HG03045 (cell line): ENCODE results near the gene FER1L5.

ENCODE experiments used
- ATAC-seq: cut with Tn5 transposase; IDR thresholded peaks from one replicate; pipeline ENCODE4 v1.9.1; 2021; ENCODE audit warnings: mild to moderate bottlenecking, moderate library complexity; ENCODE audit not compliant: unreplicated experiment

FER1L5 gene

DNA sequence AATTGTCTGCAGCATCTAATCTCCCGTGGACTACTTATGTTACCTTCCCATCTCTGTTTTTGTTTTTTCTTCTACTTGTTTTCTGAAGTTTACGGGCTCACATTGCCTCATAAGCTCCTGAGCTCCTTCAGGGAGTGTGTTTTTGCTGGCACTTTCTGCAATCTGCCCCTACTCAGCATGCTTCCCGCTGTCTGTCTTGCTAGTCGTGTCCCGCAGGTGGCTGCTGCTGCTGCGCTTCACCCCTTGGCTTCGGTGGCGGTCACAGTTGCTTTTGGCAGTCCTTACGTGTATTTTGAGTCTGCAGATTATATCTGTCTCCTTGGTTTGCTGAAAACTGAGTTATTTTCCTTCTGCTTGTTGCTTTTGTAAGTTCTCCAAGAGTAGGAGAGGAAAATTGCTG lies 37.3 kb downstream of the FER1L5 start:
- ATAC-seq, result no peak

DNA sequence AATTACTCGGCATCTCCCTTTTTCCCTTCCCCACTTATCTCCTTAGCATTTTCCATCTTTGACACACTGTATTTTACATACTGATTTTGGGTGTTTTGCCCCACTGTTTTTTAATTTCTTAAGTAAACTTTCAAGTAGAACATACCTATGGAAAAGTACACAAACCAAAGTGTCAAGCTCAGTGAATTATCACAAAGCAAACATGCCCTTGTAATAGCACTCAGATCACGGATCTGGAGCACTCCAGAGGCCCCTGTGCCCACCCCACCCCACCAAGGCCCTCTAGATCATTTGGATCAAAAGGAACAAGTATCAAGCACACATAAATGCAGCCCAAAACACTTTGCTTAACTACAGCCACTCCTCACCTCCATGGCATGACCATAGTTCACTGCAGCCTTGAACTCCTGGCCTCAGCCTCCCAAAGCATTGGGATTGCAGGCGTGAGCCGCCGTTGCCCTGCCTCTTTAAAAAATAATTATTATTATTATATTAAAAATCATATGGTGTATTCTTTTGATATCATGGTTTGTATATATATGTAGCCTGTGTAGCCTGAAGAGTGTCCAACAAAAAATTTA lies 38.1 kb downstream of the FER1L5 start:
- ATAC-seq, result no peak

DNA sequence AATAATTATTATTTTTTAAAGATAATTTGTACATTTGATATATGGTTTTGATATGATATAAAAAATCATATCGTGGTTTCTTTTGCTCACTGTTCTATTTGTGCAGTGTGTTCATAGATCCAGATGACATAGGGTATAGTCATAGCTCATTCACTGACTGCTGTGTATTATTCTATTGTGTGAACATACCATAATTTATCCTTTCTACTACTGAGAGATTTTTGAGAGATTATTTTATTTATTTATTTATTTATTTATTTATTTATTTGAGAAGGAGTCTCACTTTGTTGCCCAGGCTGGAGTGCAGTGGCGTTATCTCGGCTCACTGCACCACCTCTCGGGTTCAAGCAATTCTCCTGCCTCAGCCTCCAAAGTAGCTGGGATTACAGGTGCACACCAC lies 39.0 kb downstream of the FER1L5 start:
- no peak for ATAC-seq

DNA sequence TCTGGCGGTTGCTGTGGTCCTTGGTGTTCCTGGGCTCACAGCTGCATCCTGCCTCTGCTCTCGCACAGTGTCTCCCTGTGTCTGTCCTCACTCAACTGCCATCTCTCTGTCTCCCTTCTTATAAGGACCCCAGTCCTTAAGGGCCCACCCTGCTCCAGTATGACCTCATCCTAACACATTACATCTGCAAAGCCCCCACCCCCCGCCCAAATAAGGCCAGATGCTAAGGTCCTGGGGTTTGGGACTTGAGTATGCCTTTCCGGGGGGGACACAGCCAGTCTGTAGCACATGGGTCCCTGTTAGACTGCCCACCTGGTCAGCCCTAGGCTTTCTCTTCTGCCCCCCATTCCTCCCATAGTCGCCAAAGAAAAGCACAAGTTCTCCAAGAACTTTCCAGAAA lies 40.7 kb downstream of the FER1L5 start:
- ATAC-seq, result no peak

DNA sequence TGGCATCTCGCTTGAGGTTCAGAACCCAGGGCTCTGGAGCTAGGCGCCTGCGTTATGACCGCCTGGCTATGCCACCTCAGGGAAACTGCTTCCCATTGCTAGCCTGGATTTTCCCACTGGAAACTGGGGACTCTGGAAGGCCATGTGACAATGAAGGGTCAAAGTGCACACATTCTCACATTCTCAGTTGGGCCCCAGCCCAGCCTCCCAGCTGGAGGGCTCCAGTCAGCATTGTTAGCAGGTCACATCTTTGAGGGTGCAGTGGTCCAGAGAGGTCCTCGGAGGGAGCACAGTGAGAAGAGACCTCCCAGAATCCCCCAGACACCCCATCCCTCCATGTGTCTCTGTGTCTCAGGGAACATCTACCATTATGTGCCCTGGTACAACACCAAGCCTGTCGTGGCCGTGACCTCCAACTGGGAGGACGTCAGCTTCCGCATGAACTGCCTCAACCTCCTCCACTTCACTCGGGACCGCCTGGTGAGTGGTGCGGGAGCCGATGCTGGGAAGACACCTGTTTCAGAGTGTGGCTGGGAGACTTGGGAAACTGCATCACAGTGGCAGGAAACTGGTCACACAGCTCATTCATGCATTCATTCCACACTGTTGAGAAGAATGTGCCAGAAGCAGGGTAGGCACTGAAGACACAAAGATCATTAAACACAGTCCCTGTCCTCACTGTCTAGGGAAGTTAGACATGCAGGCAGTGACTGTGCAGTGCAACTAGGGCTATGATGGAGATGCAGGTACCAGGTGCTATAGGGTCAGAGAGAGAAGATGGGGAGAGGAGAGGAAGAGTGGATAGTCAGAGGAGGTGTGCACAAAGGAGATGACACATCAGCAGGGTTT lies 41.6 kb downstream of the FER1L5 start:
- no peak for ATAC-seq

- ATAC-seq, result no peak
Measured at GRCh38 chr2:96684883-96685576, 42.5 kb downstream of the FER1L5 start.

GRCh38 chr2:96685577-96686459 lies 43.3 kb downstream of the FER1L5 start:
- no peak for ATAC-seq

DNA sequence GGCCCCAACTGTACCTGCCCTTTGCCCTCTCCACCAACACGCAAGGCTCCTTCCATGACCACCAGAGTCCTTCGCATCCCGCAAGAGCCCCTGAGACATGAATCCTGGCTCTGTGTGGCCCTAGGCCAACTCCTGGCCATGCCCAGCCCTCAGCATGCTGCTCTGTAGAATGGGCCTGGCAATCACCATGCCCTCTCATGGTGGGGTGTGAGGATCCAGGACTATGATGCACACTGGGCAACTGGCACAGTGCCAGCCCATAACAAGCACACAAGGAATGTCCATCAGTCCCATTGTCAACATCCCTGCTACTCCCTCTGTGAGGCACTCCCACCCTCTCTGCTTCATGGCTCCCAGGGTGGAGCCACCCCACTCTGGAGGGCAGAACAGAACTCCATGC lies 44.7 kb downstream of the FER1L5 start:
- ATAC-seq, result no peak

DNA sequence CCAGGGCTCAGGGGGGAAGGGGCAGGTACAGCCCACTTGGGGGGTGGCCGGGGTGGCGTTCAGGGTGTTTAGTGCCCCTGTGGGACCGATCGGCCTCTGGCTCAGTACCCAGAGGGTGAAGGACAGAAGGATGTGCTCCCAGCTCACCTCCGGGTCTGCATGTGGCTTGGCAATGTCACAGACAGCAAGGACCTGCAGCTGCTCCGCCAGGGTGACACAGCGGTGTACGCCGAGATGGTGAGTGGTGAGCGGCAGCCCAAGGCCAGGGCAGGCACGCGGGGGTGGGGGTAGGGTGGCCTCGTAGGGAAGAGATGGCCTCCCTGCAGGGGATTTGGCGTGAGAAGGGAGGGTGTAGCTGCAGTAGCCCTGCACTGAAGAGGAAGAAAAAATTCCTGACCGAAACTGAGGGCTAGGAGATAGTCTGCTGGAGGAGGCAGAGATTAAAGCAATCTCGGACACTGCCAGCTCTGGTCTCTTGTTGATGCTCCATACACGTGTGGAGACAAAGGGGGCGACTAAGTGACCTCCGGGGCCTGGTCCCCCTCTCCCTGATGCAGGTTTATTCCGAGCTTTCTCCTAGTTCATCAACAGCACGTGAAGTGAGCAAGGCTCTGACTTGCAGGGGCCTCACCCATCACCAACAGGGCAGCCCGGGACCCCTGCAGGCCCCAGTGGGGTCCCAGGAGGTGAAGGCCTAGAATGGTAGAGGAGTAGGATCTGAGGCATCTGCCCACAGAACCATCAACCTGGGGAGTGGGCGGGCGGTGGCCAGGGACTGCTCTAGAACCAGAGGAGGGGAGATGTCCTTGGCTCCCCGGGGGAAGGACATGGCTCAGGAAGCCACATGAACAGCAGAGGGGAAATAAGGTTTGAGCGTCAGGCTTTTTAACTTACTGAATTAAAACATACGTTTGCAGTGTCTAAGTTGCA lies 45.4 kb downstream of the FER1L5 start:
- ATAC-seq, result no peak

DNA sequence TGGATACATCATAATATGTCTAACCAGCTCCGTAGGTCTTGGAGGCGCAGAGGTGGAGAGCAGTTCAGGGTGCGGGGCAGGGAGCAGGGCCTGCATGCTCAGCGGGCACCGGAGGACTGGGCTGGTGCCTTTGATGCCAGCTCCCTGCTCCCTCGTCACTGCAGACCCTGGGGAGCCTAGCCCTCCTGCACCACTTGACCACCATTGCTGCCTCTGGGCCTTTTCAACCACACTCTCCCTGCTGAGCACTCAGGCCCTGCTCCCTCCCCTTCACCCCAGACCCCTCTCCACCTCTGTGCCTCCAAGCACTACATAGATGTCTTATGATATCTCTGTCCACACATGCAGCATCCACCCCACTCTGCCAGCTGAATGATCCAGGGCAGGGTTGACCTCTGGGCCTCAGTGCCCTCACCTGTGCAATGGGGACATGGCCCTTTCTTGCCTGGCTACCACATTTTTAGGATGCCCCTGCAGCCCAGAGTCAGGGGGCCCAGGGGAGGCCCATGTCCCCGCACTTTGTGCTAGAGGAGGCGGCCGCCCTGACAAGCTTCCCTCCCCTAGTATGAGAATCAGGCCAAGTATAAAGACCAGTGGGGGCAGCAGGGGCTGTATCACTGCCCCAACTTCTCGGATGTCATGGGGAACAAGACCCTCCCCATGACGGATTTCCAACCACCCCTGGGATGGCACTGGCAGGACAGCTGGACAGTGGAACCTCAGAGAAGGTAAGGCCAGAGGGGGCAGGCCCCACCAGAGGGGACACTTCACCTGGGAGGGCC lies 46.3 kb downstream of the FER1L5 start:
- no peak for ATAC-seq

DNA sequence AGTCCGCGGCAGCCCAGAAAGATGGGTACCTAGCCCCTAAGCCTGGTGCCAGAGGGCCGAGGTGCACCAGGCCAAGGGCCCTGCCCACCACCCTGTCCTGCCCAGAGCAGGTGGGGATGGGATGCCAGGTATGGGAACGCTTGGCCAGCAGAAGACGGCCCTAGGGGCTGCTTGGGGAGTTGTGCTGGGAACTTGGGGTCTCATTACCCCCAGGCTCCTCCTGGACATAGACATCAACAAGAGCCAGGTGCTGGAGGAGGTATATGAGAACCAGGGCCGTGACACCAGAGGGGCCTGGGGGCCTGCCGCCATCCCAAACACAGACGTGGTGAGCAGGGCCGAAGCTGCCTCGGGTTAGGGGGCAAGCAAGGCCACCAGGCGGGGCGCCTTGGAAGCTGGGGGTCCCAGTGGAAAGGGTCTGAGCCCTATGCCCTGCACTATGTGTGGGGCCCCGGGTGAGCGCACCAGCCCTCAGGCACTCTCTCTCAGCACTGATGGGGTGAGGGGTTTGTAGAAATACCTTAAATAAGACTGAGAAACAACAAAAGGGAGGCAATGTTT lies 46.9 kb downstream of the FER1L5 start:
- no peak for ATAC-seq

DNA sequence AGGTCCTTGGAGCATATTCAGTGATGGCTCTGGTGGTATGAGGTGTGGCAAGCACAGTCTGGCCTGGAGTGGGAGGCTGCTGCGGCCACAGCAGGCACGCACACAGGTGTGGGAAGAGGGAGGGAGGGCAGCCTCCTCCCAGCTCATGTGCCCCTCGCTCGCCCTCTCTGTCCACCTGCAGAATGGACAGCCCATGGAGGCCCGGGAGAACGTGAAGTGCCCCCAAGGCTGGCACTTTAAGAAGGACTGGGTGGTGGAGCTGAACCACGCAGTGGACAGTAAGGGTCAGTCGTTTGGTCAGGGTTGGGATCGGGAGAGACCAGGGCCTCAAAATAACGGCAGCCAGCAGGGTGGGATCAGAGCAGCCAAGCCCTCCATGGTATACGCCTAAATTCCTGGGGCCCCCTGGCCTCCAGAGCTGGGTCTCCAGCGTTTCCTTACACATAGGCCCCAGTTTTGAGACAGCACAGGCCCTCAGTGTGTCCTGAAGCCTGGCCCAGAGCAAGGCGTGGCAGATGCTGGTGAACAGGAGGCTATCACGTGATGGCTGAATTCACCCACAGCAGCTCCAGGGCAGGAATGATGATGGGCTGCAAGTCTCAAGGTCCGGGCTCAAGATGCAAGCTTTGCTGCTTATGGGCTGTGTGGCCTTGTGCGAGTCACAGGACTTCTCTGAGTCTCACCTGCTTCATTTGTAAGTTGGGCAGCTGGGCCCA lies 47.9 kb downstream of the FER1L5 start:
- ATAC-seq, result no peak

- ATAC-seq, result no peak
Measured at GRCh38 chr2:96691022-96691612, 48.6 kb downstream of the FER1L5 start.

GRCh38 chr2:96692094-96692971 lies 49.8 kb downstream of the FER1L5 start:
- ATAC-seq, result no peak

DNA sequence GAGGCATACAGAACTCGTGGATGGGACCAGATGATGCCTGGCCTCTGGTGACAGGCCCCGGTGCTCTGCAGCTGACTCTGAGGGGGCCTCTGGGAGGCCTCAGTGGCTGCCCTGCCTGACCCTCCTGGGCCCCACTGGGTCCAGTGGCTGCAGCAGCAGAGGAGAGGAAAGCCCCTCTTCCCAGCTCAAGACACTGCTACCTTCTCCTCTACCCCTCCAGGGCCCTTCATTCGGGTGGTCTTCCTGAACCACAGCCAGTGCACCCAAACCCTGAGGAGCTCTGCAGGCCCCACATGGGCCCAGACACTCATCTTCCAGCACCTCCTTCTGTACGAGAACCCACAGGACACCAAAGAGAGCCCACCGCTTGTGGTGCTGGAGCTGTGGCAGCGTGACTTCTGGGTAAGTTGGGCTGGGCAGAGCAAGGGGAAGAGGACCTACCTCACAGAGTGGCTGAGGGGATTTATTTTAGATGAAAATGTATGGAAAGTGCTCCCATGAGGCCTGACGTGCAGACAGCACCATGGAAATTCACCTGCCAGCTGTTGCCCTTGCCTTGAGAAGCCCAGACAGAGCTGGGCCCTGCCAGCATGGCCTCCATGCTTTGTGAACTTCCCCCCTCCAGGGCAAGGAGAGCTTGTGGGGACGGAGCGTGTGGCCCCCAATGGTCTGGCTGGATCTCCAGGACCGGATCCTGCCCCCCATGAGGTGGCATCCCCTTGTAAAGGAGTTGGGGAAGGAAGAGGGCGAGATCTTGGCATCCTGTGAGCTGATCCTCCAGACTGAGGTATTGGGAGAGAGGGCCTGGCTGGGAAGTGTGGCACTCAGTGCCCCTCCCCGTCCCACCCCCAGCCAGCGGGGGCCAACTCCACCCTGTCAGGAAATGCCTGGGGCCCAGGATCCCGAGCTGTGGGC lies 51.0 kb downstream of the FER1L5 start:
- ATAC-seq, result no peak

GRCh38 chr2:96694279-96694678 lies 51.7 kb downstream of the FER1L5 start:
- no peak for ATAC-seq
